ENCODE data around the gene PTPA.
A peak's percentile ranks its signal among the peaks of the same experiment; 100 is the strongest.

PTPA gene

DNA sequence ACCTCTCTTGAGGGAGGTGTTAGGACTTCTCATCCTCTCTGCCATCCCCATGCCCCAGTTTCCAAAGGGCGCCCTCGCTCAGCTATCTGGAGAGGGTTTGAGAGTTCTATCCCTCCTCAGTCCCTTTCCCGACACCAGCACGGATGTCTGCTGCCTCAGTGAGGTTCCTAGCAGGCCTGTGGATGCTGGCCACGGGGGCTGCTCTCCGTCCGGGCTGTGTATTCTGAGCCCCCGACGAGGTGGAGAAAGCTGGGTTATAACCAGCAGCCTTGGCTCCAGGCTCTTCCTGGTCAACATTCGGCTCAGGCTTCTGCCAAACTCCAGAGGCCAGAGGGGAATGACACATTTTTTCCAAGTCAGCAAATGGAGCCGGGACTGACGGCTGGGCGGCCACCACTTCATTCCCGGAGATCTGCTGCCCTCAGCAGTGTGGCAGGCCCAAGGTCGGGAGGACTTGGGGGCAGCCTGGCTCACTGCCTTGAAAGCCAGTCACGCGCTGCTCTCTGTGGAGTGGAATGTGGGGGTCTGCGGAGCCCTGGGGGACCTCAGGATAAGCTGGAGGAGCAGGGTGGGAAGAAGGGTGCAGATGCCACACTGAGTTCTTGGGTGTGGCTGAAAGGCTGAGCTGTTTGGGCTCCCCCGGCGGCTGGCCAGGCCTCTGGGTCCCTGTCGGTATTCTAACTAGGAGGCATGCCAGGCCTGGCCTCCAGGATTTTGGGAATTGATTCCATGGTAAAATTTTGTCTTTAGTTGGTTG is 27.4 kb downstream of the PTPA start:
- DNase-seq: no peak

DNA sequence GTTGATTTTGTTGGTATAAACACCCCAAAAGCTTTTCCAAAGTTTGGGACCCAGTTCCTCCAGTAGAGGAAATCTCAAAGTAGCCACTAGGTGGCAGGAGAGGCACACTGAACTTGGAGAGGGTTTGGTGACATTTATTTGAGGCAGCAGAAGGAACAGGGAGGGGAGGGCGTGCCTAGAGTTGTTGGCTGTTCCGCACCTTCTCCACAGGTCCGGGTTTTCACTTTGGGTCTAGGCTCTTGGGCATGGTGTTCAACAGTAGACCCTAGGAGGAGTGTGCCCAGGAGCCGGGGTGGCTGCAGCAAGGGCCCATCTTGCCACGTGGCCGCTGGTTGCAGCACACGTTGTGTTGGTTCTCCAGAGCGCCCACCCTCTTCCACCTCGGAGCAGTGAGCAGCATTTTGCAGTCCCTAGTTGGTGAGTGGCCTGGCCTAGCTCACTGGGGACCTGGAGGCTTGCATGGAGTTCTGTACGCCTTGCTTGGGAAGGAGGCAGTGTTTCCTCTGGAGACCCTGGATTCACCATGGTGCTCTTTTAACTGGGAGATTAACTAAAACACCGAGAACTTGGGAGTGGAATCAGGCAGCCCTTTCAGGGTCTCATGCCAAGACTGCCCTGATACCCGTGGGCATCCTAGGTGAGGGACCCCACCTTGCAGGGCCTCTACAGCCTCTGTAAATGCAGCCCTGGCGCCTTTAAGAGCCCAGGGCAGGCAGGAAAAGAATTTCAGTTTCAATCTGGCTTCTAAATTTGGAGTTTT is 28.2 kb downstream of the PTPA start:
- no peak for DNase-seq

DNA sequence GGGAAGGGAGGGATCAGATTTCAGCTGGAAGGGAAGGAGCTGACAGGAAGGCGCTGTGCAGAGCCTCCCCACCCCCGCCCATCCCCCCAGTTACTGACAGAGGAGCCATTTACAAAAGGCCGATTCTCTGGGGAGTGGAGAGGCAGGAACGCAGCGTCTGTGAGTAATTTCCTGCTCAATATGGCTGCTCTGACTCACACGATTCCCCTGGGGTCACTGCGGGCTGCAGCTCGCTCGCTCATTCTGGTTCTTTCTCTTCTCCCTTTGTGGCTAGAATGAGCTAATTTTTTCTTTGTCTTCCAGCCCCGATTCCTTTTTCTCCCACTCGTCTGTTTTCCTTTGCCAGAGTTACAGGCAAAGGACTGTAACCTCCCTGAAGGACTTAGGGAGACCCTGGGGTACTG is 28.8 kb downstream of the PTPA start:
- peak; percentile 27 for DNase-seq

DNA sequence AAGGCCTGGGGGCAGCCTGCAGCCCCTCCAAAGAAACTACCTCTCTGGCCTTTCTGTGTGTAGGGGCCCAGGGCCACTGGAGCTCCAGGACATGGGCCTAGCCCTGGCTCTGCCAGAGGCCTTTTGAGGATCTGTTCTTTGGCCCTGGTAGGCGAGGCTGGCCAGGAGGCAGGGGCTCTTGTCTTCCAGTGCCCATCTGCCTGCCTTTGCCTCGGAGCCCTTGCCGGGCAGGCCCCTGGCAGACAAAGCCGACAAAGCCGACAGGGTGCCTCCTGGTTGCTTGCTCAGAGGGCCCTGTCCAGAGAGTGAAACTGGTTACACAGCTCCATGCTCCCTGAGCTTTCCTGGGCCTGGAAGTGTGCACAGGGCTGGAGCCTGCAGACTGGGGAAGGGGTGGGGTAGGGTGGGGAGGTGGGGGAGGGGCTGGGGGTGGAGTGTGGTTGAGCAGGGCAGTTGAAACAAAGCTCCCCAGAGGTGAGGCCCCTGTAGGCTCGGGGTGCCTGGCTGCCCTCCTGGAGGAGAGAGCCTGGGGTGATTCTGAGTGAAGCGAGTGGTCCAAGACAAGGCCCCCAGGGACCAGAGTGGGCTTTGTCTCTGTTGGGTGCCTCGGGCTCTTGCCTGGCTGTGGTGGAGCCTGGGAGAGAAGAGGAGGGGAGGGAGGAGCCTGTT is 29.3 kb downstream of the PTPA start:
- no peak for DNase-seq

DNA sequence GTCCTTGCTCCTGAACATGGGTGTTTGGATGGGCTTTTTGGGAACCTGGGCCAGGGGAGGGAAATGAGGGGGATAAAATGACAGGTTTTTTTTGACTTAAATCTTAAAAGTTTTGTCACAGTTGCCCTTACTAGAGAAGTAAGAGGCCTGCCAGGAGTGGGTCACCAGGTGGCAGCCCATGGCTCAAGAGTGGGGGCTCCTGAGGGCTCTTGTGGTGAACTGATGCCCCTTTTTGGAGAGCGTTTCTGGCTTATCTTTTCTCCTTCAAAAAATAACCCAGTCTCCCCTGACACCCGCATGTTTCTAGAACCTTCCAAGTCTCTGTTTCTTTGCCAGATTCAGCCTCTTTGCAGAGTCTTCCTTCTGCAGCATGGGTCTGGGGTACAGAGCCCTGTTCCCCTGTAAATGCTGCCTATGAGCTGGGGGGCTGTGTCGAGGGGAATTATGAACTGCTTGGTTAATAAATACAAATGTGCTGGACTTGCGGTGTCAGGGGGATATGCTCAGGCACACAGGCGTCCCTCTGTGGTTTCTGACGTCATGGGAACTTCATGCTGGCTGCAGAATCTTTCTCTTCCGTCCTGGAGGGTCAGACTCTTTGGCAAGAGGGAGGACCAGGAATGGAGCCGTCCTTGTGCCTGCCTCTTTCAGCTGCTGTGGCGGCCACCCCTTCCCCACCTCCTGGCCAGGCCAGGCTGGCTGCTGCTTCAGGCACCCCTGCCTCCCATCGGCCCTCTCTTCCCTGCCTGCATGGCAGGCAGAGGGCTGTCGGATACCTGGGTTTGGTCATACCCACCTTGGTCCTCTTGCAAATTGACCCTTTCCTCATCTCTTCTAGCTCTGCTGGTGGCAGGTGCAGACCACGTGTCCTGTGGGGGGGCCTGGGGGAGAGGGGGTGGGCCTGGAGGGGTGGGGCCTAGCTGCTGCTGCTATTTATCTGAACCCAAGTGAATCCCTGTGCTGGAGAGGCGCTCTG is 30.1 kb downstream of the PTPA start:
- no peak for DNase-seq

DNA sequence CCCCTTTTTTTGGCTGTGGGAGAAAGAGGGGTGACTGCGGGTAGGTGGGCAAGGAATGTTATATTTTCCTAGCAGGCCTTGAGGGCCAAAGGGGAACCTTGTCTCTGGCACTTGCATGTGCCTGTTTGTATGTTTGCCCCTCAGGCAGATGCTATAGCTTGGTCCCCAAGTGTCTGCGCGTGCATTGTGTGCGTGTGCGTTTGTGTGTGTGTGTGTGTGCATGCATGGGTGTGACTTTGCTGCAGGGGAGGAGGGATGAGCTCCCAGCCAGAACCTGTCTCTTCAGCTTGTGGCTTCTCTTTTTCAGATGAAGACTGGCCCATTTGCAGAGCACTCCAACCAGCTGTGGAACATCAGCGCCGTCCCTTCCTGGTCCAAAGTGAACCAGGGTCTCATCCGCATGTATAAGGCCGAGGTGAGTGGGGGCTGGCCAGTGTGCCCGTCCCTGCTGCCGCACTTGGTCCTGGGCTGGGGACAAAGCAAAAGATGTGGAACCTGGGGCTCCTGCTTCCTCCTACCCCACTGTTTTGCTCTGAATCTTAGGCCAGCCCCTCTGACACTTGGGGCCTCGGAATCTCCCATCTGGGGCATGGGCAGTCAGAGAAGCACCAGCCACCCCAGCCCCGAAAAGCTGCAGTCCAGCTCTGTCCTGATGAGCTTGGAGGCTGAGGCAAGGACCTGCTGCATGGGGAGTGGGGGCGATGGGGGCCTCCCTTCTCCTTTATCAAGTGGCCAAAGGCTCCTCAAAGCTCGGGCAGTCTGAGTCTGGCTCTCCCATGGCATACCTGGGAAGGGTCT is 31.1 kb downstream of the PTPA start:
- DNase-seq: no peak

DNA sequence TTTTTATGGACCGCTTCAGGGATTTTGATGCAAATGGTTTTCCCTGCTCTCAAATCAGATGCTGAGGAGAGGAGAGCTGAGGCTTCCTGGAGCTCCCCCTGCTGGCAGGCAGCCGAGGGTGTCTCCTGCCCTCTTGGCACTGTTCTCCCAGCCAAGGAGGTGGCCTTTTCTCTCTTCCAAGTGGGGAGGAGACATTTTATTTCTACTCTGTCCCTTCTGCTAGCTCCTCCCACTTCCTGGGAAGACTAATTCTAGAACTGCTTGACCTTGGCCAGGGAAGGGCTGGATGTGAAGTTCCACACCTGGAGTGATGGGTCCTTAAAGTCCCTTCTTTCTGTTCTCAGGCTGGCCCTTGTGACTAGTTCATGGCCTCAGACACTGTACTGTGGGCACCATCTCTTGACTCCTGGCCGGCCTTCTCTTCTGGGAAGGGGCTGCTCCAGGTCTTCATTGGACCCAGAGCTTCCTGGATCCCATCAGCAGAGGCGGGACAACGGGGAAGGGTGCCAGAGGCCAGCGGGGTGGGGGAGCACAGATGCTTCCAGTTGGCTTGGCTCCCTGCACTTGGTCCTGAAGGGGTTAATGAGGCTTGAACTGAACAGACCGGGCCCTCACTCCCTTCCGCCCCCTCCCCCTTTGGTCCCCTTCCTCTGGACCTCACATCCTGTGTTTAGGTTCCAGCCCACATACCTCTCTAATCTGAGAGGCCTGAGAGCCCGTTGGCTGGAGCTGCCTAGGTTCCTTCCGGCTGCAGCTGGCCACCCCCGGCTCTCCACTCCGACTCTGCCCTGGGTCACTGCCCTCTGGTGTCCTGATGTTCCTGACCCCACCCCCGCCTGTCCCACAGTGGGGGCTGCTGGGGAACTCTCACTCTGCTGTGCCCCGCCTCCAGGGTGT is 32.1 kb downstream of the PTPA start:
- DNase-seq: peak; percentile 24

DNA sequence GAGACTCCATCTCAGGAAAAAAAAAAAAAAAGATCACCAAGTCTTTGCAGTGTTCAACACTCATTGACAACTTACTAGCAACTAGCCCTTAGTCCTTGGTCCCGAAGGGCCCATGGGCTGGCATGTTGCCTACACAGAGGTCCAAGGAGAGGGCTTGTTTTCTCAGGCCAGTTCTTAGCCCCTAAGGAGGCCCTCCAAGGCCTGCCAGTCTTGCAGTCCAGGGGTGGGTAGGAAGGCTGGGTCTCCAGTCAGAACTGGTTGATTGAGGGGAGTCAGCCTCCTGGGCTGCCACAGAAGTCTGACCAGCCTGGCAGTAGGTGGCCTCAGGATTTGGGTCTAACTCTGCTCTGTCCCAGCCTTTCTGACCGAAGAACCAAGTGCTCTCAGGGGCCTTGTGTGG is 34.1 kb downstream of the PTPA start:
- no peak for DNase-seq

DNA sequence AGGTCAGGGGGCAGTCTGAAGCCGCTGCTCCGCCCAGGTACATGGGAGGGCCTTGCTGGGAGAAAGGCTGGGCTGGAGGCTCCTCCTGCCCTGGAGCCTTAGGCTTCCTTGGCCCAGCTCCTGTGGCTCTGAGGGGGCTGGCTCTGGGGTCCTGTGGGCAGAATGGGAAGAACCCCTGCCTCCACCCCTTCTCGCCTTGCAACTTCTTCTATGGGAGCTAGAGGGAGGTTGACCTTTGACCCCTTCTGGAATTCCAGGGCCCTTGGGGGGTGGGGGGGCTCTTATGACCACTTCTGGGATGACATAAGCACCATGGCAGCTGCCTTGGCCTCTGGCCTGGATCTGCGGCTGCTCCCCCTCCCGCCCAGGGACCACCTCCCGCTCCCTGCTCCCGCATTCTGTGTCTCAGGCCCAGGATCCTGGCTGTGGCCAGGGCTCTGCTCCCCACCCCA is 34.7 kb downstream of the PTPA start:
- DNase-seq: no peak

DNA sequence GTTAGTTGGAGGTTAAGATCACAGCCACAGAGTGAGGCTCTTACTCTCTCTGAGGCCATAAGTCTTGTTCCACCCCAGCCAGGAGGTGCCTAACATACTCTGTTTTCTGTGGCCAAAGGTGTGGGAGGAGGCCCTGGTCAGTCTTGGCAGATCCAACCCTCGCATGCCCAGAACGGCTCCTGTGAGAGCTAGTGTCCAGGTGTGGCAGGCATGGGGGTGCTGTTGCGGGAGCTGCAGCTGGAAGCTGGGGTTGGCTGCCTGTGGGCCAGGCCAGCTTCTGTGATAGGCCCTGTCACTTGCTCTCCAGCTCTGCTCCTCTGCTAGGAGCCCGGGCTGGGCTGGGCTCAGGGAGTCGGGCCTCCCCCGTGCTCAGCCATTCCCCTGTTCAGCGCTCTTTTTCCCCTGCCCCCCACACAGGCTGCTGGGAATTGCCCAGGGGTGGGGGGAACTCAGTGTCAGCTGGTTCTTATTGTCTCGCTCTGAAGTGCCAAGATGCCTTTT is 35.3 kb downstream of the PTPA start:
- no peak for DNase-seq

DNA sequence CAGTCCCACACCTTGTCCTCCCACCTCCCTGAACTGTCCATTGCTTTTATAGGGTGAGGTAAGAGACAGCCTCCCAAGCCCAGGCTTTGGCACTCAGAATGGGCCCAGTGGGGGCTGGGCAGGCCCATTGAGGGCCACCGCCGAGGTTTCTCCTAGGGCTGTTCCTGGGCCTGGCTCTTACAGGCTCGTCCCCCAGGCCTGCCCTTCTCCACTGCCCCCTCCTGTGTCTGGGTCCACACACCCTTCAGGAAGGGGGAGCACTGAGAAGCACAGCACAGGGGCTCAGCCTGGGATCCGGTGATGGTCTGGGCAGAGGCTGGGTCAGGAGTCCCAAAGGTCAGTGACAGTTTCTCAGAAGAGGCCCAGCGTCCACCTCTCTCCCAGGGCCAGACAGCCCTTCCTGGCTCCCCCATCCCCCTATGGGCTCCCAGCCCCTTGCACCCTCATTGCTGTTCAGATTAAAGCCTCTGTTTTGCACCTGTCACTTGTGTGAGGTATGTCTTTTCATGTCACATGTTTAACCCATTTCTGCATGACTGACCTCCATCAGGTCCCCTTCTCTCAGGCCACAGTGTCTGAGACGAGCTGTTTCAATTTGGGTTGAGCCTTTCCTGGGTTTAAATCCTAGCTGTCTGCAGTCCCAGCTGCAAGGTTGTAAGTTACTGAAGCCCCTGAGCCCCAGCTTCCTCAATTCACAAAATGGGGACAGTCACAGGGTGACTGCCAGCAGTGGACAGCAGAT is 37.4 kb downstream of the PTPA start:
- DNase-seq: no peak

DNA sequence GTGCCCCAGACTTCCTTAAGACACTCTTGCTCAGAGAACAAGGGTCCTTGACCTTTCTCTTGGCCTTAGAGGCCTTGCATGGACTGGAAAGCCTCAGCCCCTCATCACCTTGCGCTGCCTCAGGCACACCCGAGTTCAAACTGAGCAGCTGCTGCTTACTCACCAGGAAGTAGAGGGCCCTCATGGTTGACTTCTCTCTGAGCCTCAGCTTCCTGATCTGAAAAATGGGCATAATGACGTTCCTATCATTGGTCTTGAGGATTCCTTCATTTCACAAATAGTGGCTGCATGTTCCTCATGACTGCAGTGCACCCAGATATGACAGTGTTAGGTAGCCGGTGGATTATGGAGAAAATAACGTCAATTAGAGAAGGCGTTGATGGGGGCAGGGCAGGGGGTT is 38.2 kb downstream of the PTPA start:
- DNase-seq: no peak

DNA sequence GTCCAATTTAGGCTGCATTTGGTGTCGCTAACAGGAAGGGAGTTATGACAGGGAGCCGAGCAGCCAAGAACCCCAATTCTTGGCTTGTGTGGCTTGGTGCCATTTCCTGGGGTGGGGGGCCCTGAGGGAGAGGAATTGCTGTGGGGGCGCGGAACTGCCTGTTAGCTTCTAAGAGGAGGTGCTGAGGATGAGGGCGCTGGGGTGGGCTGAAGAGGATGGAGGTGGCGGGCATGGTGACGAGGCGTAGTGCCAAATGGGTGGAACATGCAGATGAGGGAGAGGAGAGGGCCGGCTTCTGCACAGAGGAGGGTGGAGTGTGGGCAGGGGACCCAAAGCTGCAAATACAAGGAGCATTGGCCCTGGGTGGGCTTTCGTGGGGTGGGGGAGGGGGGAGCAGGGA is 38.9 kb downstream of the PTPA start:
- no peak for DNase-seq

DNA sequence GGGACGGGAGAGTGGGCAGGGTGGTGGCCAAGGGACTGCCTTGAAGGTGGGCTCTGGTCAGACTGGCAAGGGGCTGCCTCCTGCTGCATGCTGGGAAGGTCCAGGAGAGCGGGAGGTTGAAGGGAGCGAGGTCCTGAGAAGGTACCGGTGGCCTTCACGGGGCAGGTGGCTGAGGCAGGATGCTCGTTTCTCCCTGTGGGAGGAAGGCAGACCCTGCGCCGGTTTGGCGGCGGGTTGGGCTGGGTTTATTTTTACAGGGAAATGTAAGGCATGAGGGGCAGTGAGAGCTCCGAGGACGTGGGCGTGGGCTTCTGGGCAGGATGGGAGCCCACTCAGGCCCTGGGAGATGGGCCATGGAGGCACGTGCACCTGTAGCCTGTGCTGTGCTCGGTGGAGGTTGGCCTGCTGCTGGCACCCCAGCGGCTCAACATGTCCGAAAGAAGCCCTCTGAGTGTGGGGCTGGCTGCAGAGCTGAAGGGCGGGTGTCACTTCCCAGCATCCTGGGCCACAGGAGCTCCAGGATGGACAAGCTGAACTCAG is 39.5 kb downstream of the PTPA start:
- DNase-seq: no peak

DNA sequence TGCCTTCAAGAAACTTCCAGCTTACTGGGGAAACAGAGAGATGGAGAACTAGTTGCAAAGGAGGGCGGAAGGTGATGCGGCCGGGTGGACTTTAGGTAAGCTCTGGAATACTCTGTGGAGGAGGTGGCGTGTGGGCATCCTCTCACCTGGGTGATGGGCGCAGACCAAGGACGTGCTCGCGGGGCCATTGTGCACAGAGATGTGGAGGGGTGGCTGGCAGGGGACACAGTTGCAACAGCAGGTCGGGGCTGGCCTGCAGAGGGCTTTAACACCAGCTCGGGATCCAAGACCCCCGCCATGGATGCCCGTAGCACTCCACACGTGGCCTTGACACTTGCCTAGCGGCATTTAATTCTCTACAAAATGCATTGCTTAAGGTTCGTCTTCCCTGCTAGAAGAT is 40.3 kb downstream of the PTPA start:
- DNase-seq: no peak

DNA sequence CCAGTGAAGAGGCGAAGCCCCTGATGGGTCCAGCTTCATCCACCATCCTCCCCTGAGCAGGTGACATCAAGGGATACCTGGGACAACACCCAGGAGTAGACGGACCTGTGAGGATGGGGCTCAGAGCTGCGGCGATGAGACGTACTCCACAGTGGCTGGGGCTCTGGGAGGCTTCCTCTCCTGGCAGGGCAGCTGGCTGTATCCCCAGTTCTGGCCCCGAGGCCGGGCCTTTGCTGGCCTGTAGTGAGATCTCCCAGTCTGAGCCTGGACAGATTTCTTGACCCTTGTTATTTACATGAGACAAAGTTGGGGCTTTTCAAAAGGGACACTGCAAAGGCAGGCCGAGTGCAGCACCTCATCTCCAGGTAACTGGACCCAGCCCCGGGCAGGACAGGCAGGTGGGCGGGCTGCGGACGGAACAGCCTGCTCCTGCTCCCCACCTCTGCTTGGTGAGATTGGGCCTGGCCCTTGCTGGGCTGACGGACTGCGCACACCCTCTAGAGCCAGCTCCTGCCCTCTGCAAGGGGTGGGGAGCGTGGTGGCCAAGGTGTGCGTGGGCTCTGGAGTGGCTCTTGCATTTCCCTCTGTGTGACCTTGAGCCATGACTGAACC is 43.8 kb downstream of the PTPA start:
- DNase-seq: no peak

DNA sequence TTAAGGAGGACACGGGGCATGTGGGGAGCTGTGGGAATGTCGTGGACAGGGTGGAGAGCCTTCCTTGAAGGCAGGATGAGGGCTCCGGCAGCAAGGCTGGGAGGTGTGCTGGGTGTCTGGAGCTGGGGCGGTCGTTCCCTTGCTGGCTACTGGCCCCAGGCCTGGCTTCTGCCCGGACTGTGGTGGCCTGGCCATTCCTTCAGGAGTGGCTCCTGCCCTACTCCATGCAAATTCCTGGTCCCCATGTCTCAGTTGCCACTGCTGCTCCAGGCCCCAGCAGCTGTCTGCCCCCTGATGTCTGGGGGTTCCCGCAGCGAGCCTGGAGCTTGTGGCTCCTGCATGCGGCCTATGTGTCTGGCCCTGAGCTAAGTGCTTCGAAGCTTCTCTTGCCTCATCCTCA is 44.9 kb downstream of the PTPA start:
- DNase-seq: no peak

DNA sequence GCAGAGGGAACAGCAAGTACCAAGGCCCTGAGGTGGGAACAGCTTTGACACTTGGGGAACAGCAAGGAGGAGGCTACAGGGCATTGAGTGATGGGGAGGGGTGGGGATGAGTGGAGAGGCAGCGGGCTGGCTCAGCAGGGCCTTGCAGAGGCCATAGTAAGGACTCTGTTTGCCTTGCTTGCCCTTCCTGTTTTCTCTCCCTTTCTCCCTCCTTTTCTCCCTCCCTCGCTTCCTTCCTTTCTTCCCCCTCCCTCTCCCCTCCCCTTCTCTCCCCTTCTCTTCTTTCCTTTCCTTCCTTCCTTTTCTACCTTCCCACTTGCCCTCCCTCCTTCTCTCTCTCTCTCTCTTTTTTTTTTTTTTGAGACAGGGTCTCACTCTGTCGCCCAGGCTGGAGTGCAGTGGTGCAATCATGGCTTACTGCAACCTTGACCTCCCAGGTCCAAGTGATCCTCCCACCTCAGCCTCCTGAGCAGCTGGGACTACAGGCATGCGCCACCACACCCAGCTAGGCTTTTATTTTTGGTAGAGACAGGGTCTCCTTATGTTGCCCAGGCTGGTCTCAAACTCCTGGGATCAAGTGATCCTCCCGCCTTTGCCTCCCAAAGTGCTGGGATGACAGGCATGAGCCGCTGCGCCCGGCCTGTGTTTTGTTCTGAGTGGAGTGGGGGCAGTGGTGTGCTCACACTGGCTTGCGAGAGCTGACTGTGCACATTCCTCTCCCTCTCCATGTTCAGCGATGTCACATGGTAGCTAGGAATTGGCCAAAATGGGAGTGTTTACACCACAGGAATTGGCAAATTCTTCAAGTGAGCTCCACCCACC is 49.7 kb downstream of the PTPA start:
- no peak for DNase-seq

All from activated gamma-delta T cell (primary cell).